GM19463 (cell line): ENCODE measurements around the gene CDX1.
"Not testable (repeated sequence)": the region's sequence is repeated elsewhere in the genome, so short reads cannot be mapped to it uniquely, and the experiment has no call there.

Source experiments
- ATAC-seq: cut with Tn5 transposase; IDR thresholded peaks from one replicate; pipeline ENCODE4 v1.9.1; 2021; ENCODE audit warnings: mild to moderate bottlenecking, moderate library complexity; ENCODE audit not compliant: unreplicated experiment

The CDX1 gene

DNA sequence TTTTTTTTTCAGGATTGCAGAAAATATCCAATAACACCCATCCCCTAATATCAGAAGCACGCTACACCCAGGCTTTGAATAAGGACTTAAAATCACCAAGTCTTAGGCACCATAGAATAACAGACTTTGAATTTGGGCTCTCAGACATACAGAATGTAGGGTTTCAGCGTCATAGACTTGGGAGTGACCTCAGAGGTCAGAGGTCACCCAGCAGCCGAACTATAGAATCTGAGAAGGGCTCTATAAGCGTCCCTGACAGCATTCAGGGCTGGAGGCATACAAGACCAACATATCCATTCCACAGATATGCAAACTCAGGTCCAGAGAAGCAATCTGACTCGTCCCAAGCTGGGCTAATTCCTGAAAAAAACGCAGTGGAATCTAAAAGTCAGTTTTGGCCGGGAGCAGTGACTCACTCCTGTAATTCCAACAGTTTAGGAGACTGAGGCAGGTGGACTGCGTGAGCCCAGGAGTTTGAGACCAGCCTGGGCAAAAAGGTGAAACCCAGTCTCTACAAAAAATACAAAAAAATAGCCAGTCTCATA, 58.0 kb downstream of the CDX1 start:
- ATAC-seq, result no peak

DNA sequence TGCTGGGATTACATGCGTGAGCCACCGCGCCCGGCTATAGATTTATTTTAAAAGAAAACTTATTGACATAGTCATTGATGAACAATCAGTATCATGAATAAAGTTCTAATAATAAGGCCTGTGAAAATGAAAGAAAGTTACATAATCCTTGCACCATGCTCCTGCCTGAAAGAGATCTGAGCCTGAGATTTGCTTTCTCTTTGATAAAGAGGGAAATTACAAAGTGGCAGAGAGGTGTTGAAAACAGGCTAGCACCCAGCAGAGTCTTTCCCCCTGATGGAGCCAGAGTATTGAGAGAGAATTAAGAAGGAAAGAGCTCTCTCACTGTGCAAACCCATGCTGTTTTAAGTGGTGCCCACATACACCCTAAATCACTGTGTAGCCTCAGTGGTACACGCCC, 60.5 kb downstream of the CDX1 start:
- no peak for ATAC-seq

DNA sequence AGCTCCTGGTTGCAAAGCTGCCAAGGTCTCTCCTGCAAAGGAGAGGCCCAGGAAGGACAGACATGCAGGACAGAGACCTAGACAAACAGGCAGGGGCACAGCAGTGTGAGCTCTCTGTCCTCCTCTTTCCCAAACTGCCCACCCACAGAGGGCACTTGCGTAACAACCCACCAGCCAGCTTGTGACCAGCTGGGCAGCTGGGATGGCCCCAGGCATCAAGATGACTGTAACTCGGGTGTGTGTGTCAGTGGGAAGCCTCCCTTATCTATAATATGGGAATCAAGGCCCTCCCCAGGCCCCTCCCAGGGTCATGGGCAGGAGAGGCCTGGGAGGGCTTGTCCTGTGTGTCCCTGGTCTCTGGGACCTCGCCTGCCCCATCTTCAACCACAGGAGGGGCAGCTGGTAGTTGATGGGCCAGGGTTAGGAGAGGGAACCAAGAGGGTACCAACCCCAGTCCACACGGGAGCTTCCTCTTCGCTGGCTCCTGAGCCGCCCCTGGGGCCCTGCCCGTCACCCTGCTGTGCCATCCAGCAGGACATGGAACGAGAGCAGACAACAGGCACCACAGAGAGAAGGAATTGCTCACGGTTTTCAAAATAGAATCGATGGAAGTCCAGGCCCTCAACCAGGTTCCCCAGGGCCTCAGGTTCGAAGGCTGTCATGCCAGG, 61.2 kb downstream of the CDX1 start:
- no peak for ATAC-seq

DNA sequence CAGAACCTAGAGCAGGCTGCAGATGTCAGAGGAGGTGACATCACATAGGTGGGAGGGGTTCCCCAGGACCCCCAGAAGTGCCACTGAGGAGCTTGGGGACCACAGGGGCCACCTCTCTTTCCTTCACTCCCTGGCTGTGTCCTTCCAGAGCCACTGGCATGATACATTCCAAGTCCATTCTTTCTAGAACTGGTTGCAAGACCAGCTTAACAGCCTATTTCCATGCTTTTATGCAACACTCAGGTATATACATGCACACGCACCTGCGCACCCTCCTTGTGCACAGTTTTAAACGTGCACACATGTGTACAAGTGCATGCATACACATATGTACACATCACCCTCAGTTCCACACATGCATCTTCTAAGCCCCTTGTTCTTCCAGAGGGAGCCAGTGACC, 63.0 kb downstream of the CDX1 start:
- no peak for ATAC-seq

DNA sequence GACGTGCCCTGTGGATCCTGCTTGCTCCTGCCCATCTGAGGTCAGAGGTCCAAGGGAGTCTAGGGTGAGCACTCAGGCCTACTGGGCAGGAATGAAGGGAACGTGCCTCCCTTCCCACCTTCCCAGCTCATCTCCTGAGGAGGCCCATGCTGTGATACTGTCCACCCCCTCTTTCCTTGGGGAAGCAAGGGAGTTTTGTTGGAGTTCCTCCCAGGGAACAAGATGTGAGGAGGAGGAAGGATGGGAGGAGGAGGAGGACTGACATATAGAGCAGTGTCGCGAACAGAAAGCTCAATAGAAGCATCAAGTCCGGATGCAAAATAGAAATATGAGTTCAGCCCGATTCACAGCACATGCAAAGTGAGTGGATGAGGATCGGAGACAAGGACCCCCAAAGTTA, 64.3 kb downstream of the CDX1 start:
- no peak for ATAC-seq

DNA sequence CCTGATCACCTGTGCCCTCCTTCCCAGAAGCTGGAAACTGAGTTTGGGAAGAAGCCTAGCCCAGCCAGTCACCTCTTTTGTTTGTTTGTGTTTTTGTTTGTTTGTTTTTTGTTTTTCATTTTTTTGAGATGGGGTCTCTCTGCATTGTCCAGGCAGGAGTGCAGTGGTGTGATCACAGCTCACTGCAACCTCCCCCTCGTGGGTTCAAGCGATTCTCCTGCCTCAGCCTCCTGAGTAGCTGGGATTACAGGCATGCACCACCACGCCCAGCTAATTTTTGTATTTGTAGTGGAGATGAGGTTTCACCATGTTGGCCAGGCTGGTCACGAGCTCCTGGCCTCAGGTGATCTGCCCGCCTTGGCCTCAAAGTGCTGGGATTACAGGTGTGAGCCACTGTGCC, 67.1 kb downstream of the CDX1 start:
- ATAC-seq, result not testable (repeated sequence)
